SHP77 (cell line): ENCODE results near the gene TARBP1.
"Not testable (repeated sequence)": the region's sequence is repeated elsewhere in the genome, so short reads cannot be mapped to it uniquely, and the experiment has no call there.

ENCODE experiments used
- DNase-seq, 2 experiments: peaks; one replicate each; lab custom pipeline; 2025; lab: John Stamatoyannopoulos, UW

The TARBP1 gene

GRCh38 chr1:234388094-234388493 lies 90.9 kb downstream of the TARBP1 start:
- DNase-seq, result no peak

GRCh38 chr1:234386122-234386521 lies 92.9 kb downstream of the TARBP1 start:
- no peak for DNase-seq

GRCh38 chr1:234381699-234382555 lies 97.1 kb downstream of the TARBP1 start:
- DNase-seq, result no peak

DNA sequence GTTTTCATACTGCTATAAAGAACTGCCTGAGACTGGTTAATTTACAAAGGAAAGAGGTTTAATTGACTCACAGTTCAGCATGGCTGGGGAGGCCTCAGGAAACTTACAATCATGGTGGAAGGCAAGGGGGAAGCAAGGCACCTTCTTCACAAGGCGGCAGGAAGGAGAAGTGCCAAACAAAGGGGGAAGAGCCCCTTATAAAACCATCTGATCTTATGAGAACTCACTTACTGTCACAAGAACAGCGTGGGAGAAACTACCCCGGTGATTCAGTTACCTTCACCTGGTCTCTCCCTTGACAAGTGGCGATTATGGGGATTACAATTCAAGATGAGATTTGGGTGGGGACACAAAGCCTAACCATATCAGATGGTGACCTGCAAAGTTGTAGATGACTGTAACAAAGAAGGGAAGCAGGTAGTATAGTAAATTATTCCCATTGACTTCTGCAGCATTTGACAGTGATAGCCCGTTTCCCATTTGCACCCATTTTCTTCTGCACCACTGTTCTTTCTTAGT lies 99.3 kb downstream of the TARBP1 start:
- not testable (repeated sequence) for DNase-seq

DNA sequence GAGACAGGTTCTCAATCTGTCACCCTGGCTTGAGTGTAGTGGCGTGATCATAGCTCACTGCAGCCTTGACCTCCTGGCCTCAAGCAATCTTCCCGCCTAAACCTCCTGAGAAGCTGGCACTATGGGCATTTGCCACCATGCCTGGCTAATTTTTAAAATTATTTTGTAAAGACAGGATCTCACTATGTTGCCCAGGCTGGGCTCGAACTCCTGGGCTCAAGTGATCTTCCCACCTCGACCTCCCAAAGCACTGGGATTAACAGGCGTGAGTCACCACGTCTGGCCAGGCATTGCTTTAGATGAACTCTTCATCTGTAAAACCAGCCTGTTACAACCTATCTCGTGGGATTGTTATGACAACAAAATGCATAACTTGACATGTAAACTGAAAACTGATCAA lies 103.3 kb downstream of the TARBP1 start:
- no peak for DNase-seq

- DNase-seq, result no peak
Observed at GRCh38 chr1:234373959-234374254, 105.1 kb downstream of the TARBP1 start.

DNA sequence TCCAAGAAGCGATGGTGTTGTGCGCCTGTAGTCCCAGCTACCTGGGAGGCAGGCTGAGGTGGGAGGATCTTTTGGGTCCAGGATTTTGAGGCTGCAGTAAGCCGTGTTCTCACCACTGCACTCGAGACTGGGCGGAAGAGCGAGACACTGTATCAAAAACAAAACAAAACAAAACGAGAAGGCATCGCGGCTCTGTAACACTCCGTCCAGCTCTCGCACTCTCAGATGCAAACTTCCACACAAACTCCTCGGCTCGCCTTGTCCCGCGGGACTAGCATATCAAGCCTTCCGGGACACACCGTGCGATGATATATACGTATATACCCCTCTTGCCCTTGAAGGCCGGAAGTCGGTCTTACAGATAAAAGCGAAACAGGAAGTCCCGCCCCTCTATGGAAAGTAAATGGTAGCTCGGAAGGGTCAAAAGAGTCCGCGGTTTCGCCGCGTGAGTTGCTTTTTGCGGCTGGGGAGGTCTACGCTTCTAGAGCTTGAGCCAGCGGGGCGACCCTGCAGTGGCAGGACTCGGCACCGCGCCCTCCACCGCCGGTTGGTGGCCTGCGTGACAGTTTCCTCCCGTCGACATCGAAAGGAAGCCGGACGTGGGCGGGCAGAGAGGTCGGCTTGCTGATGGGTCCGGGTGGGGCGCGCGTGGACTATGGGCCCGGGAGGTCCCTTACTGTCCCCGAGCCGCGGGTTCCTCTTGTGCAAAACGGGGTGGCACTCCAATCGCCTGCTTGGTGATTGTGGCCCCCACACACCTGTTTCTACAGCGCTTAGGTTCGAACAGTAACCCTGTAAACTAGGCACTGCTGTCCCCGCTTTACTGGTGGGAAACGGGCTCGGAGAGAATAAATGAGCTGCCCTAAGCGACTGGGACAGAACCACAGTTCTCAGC lies 105.7 kb downstream of the TARBP1 start, which contains the start of gene COA6:
Gene COA6, plus strand, starts transcription at position 393 of the 895 bp plus-strand sequence. Its CDS starts 11 bp downstream, at position 404.
- peak; percentile 95 to 98 for DNase-seq

DNA sequence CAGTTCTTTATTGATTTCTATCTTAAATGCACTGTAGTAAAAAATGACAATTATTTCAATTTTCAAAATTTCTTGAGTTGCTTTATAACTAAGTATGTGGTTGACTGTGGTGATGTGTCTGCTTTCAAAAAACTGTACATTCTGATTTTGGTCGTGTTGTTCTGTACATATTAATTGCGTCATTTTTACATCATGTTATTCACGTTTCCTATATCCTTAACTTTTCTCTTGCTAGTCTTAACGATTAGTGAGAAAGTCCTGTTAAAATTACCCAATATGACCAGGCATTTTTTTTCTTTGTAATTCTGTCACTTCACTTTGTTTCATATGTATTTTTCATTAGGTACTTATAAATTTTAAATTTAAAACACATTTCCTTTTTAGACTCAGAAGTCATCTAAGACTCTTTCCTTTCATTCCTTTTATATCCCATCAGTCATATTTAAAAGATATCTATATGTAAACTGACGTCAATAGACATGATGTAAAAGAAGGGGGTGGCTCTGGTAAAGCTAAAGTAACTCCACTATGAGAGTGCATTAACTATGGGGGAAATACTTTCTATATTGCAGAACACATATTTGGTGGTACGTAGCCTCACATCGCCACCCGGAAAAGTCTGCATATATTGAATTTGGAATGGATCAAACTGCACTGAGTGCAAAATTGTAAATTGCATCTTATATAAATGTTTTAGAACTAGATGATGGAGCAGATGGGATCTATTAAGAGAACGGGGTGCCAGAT lies 106.8 kb downstream of the TARBP1 start:
- DNase-seq, result no peak

DNA sequence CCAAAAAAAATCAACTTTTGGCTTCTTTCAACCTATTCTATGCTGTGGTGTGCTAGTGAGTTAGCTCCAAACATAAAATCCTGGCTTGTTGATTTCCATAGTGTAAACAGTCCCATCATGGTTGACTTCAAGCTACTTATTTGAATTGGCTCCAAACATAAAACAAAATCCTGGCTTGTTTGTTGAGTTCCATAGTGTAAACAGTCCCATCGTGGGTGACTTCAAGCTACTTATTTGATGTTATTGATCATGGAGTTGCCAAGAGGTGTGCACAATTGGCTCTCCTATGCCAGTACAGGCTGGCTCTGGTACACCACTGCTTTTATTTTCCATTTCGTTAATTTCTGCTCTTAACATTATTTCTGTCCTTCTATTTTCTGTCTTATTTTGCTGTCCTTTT lies 107.6 kb downstream of the TARBP1 start:
- DNase-seq, result no peak

DNA sequence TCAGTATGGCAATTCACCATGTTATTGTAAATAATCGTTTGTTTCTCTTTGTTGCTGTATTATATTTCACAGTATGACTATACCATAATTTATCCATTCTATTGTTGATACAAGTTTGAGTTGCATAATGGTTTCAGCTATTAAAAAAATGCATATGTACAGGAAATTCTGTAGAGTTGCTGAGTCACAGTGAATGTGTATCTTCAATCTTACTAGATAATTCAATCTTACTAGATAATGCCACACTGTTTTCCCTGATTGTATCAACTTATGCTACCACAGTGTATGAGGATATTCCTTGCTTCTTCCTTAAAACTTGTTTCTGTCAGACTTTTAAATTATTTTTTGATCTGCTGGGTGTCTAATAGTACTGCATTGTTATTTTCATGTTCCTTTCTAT lies 109.2 kb downstream of the TARBP1 start:
- no peak for DNase-seq

DNA sequence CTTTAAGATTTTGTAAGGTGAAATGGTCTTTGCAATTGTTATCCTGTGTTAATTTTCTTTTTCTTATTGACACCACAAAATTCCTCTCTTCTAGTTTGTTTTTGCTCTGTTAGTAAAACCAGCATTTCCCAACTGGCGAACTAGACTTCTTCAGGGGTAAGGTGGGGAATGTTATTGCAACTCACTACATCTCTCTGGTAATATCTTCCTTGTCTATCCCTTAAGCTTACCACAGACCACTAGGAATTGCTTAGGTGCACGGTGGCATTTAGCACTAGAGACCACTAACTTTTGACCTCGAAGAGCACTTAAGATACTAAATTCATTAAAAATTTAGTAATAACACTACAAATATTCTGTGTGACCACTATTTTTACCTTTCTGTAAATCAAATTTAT lies 109.9 kb downstream of the TARBP1 start:
- no peak for DNase-seq

DNA sequence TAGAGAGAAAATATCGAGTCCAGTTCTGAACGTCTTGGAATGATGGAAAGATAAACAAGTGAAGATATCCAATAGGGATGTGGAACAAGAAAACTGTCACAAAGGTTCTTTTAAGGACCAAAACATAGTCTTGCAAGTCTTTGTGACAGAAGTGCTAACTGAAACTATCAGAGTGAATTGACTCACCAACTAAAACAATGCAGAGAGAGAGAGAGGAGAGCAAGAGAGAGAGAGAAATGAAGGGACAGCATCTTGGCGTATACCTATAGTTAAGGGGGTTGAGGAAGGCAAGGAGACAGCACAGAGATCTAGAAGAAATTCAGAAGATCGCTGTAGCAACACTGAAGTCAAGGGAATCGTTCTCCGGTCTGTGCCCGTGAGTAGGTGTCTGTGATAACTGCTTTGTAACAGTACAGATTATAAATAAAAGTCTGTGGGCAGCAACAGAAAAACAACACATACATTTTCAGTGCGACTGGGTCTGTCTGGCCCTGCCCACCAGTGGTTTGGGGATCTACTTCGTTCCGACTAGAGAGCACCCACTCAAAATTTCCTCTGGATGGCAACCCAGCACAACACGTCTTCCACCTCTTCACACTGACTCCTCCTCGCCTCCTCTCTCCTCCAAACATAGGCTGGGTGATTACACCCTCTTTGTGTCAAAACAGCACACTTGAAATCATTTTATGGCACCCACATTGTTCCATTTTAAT lies 110.5 kb downstream of the TARBP1 start:
- no peak for DNase-seq

DNA sequence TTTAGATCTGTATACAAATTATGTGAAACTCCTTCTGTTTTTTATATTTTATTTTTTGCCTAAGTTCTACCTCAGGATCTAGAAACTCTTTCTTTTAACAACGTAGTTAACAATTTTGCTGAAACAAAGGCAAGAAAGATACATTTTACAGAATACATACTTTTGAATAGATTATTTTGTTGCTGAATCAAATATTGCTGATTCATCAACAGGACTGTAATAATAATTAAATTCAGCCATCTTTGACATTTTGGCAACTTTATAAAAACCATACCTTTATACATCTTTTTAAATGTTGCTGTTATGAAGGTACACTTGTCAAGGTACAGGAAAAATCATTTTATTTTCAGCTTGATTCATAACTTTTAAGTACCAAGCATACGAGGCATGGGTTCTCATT lies 116.4 kb downstream of the TARBP1 start:
- no peak for DNase-seq

- DNase-seq, result no peak
Observed at GRCh38 chr1:234361102-234361603, 117.8 kb downstream of the TARBP1 start.

- DNase-seq, result no peak
Observed at GRCh38 chr1:234357831-234358230, 121.1 kb downstream of the TARBP1 start.

- DNase-seq, result peak; percentile 56 to 68
Observed at GRCh38 chr1:234356615-234357269, 122.2 kb downstream of the TARBP1 start.

GRCh38 chr1:234355782-234356510 lies 123.0 kb downstream of the TARBP1 start:
- no peak for DNase-seq

- DNase-seq, result no peak
Observed at GRCh38 chr1:234348964-234349363, 130.0 kb downstream of the TARBP1 start.

DNA sequence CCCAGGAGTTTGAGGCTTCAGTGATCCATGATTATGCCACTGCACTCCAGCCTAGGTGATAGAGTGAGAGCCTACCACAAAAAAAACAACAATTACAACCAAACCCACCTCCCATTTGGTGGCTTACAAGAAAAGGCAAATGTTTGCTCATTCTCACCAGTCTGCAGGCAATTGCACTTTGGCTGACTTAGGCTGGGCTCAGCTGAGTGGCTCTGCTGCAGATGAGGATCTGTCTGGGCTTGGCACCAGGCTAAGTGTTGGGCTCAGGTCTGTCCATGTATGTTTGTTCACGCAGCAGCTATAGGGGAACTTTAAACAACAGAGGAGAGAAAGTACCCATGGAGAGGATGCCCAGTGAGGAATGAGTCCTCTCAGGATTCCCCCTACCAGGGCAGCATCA lies 133.7 kb downstream of the TARBP1 start:
- DNase-seq, result no peak

DNA sequence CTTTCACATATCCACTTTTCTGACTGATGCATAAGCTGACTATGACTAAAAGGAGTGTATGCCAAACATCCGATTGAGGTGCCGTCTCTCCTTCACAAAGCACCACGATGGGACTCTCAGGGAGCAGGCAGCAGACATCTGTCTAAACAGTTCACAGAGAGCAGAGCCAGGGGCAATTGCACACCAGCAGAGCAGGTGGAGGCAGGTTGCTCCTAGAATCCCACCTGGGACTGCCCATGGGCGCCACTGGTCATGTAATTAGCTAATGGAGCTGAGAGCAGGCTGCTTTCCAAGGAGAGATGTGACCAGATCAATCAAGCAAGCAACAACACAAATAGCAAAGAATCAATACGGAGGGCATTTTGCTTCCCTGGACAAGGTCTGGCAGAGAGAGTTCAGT lies 136.2 kb downstream of the TARBP1 start:
- no peak for DNase-seq
